Pulmonary artery endothelial cell (primary cell): ENCODE results near the gene MRM2. TPM values are rescaled to one million over a fixed set of nuclear protein-coding genes. Genes with fewer than 3 reads are reported as not detected.

Experiments used
- DNase-seq: peaks from one replicate; pipeline ENCODE4 v3.0.0-alpha.2; 2011; ENCODE audit warnings: low read depth, low spot score
- total RNA-seq: library from RNA; depleted of rRNA; stranded (reverse); fragments of >200 nt; gene quantifications from 2 replicates; pipeline ENCODE4 v1.2.3, GENCODE V29; 2014

Gene MRM2
- total RNA-seq, 1 donor from 2014 or later = 17.8 TPM

- no peak for DNase-seq
Observed at GRCh38 chr7:2223321-2223720, 18.7 kb downstream of the MRM2 start.

- no peak for DNase-seq
Observed at GRCh38 chr7:2222516-2222915, 19.5 kb downstream of the MRM2 start.

GRCh38 chr7:2220954-2221353 lies 21.1 kb downstream of the MRM2 start:
- DNase-seq = no peak

GRCh38 chr7:2220506-2220905 lies 21.5 kb downstream of the MRM2 start:
- no peak for DNase-seq

GRCh38 chr7:2220030-2220429 lies 22.0 kb downstream of the MRM2 start:
- DNase-seq = no peak

GRCh38 chr7:2219606-2220005 lies 22.4 kb downstream of the MRM2 start:
- no peak for DNase-seq

- DNase-seq = no peak
Observed at GRCh38 chr7:2219136-2219535, 22.9 kb downstream of the MRM2 start.

GRCh38 chr7:2218444-2218785 lies 23.6 kb downstream of the MRM2 start:
- DNase-seq = no peak

GRCh38 chr7:2217716-2218443 lies 24.1 kb downstream of the MRM2 start:
- no peak for DNase-seq

GRCh38 chr7:2217206-2217605 lies 24.8 kb downstream of the MRM2 start:
- no peak for DNase-seq

GRCh38 chr7:2215851-2216250 lies 26.2 kb downstream of the MRM2 start:
- DNase-seq = no peak

- no peak for DNase-seq
Observed at GRCh38 chr7:2214636-2215035, 27.4 kb downstream of the MRM2 start.

GRCh38 chr7:2213551-2214215 lies 28.3 kb downstream of the MRM2 start:
- no peak for DNase-seq

GRCh38 chr7:2212906-2213305 lies 29.1 kb downstream of the MRM2 start:
- no peak for DNase-seq

- DNase-seq = no peak
Observed at GRCh38 chr7:2211926-2212325, 30.1 kb downstream of the MRM2 start.

- DNase-seq = no peak
Observed at GRCh38 chr7:2211259-2211880, 30.6 kb downstream of the MRM2 start.

- no peak for DNase-seq
Observed at GRCh38 chr7:2210551-2211258, 31.3 kb downstream of the MRM2 start.

- DNase-seq = no peak
Observed at GRCh38 chr7:2209961-2210323, 32.1 kb downstream of the MRM2 start.

GRCh38 chr7:2209146-2209960 lies 32.7 kb downstream of the MRM2 start:
- peak; percentile 13 for DNase-seq

- DNase-seq = no peak
Observed at GRCh38 chr7:2208712-2209111, 33.3 kb downstream of the MRM2 start.

- DNase-seq = no peak
Observed at GRCh38 chr7:2205036-2205780, 36.8 kb downstream of the MRM2 start.
